ENCODE data around the gene TTC16. TPM values are rescaled to one million over a fixed set of nuclear protein-coding genes. Genes with fewer than 3 reads are reported as not detected.

Gene TTC16
- total RNA-seq, 1 experiment from 2014 or later, result 0.26 TPM

GRCh38 chr9:127711226-127711701, 4.6 kb upstream of the TTC16 start:
- H3K27ac ChIP-seq, result no peak overlapping the region
- no peaks in the 10 kb centered on the region for H3K9me3 ChIP-seq (ENCODE audit: insufficient read depth, low read depth)
- 0 out of 2 replicates have a peak, but pooled peaks cover 4% of the 10 kb centered on the region for H3K4me1 ChIP-seq (replicated peaks; ENCODE audit: insufficient read depth)
- H3K4me2 ChIP-seq, result no peak overlapping the region
- BruUV-seq (replicated peaks), result no TSS peak
- H3K4me3 ChIP-seq, result no peak overlapping the region
- H4K20me1 ChIP-seq (ENCODE audit: insufficient read depth), result peaks cover 11% of the 10 kb centered on the region; the same call in 1 of the 2 replicates
- TF ChIP-seq CTCF (conservative IDR thresholded peaks at IDR 0.05), result no peak
- no peak for TF ChIP-seq EZH2 (IDR thresholded peaks at IDR 0.05; ENCODE audit: low read depth)
- ChIA-PET CTCF (no interaction called here), POLR2A (ENCODE audit: unreplicated experiment) (interaction anchor here (0.6 kb wide), 1 partner anchor 31 kb away, joined by 3 read pairs; no protein-coding TSS in a partner anchor)
- H3K27me3 ChIP-seq (ENCODE audit: insufficient read depth, low read depth), result no peaks in the 10 kb centered on the region
- no peaks in the 10 kb centered on the region for H3K36me3 ChIP-seq (ENCODE audit: low read depth)
- H3K9me2 ChIP-seq (ENCODE audit: insufficient read depth), result no peaks in the 10 kb centered on the region
- peaks cover 10% of the 10 kb centered on the region; the same call in 1 of the 2 replicates for H3K79me2 ChIP-seq (ENCODE audit: low read depth)
- intact Hi-C loops (cut with micrococcal nuclease; ENCODE audit: unreplicated experiment), result no loop called here
- H3F3A ChIP-seq (ENCODE audit: insufficient read depth, low read depth), result no peaks in the 10 kb centered on the region; the same call in 1 of the 2 replicates
- no peak overlapping the region for H2AFZ ChIP-seq
- DNase-seq, result no peak

- Histone ChIP-seq H2AFZ (no peak overlapping the region), H3K27ac (no peak overlapping the region), H3K79me2 (ENCODE audit: low read depth) (peaks cover 10% of the 10 kb centered on the region; the same call in 1 of the 2 replicates), H3F3A (ENCODE audit: insufficient read depth, low read depth) (no peaks in the 10 kb centered on the region; the same call in 1 of the 2 replicates), H3K27me3 (ENCODE audit: insufficient read depth, low read depth) (no peaks in the 10 kb centered on the region), H3K4me2 (no peak overlapping the region), H3K4me3 (no peak overlapping the region), H3K36me3 (ENCODE audit: low read depth) (no peaks in the 10 kb centered on the region), H3K9me3 (ENCODE audit: insufficient read depth, low read depth) (no peaks in the 10 kb centered on the region), H4K20me1 (ENCODE audit: insufficient read depth) (peaks cover 11% of the 10 kb centered on the region; the same call in 1 of the 2 replicates), H3K9me2 (ENCODE audit: insufficient read depth) (no peaks in the 10 kb centered on the region), H3K4me1 (replicated peaks; ENCODE audit: insufficient read depth) (0 out of 2 replicates have a peak, but pooled peaks cover 4% of the 10 kb centered on the region)
- no peak for DNase-seq
- intact Hi-C loops (cut with micrococcal nuclease; ENCODE audit: unreplicated experiment), result no loop called here
- TF ChIP-seq EZH2 (IDR thresholded peaks at IDR 0.05; ENCODE audit: low read depth) (no peak), CTCF (conservative IDR thresholded peaks at IDR 0.05) (no peak)
- no TSS peak for BruUV-seq (replicated peaks)
- ChIA-PET CTCF (no interaction called here), POLR2A (ENCODE audit: unreplicated experiment) (no interaction called here)
These were observed 4.0 kb upstream of the TTC16 start for GRCh38 chr9:127711831-127712274.

GRCh38 chr9:127712371-127712770, 3.5 kb upstream of the TTC16 start:
- TF ChIP-seq CTCF (conservative IDR thresholded peaks at IDR 0.05), result no peak
- no peak for TF ChIP-seq EZH2 (IDR thresholded peaks at IDR 0.05; ENCODE audit: low read depth)
- H3K4me3 ChIP-seq, result no peak overlapping the region
- ChIA-PET CTCF (no interaction called here), POLR2A (ENCODE audit: unreplicated experiment) (no interaction called here)
- no TSS peak for BruUV-seq (replicated peaks)
- no peak for DNase-seq
- H3K4me2 ChIP-seq, result no peak overlapping the region
- no peaks in the 10 kb centered on the region for H3K36me3 ChIP-seq (ENCODE audit: low read depth)
- 0 out of 2 replicates have a peak, but pooled peaks cover 4% of the 10 kb centered on the region for H3K4me1 ChIP-seq (replicated peaks; ENCODE audit: insufficient read depth)
- no peaks in the 10 kb centered on the region for H3K9me3 ChIP-seq (ENCODE audit: insufficient read depth, low read depth)
- H3K9me2 ChIP-seq (ENCODE audit: insufficient read depth), result no peaks in the 10 kb centered on the region
- no peak overlapping the region for H3K27ac ChIP-seq
- intact Hi-C loops (cut with micrococcal nuclease; ENCODE audit: unreplicated experiment), result no loop called here
- no peaks in the 10 kb centered on the region; the same call in 1 of the 2 replicates for H3F3A ChIP-seq (ENCODE audit: insufficient read depth, low read depth)
- H2AFZ ChIP-seq, result no peak overlapping the region
- peaks cover 10% of the 10 kb centered on the region; the same call in 1 of the 2 replicates for H3K79me2 ChIP-seq (ENCODE audit: low read depth)
- H4K20me1 ChIP-seq (ENCODE audit: insufficient read depth), result peaks cover 11% of the 10 kb centered on the region; the same call in 1 of the 2 replicates
- H3K27me3 ChIP-seq (ENCODE audit: insufficient read depth, low read depth), result no peaks in the 10 kb centered on the region
